ENCODE measurements around the gene WIPF1.

Gene WIPF1

GRCh38 chr2:174529916-174530315 lies 67.7 kb downstream of the WIPF1 start:
- DNase-seq: no peak

- DNase-seq: no peak
Observed at GRCh38 chr2:174527959-174528358, 69.6 kb downstream of the WIPF1 start.

- no peak for DNase-seq
Observed at GRCh38 chr2:174527101-174527721, 70.4 kb downstream of the WIPF1 start.

- no peak for DNase-seq
Observed at GRCh38 chr2:174524527-174524926, 73.1 kb downstream of the WIPF1 start.

- no peak for DNase-seq
Observed at GRCh38 chr2:174522553-174522952, 75.1 kb downstream of the WIPF1 start.

- DNase-seq: no peak
Observed at GRCh38 chr2:174518395-174518794, 79.2 kb downstream of the WIPF1 start.

- no peak for DNase-seq
Observed at GRCh38 chr2:174516501-174517378, 80.9 kb downstream of the WIPF1 start.

GRCh38 chr2:174512345-174512744 lies 85.3 kb downstream of the WIPF1 start:
- no peak for DNase-seq

GRCh38 chr2:174511580-174512260 lies 85.9 kb downstream of the WIPF1 start:
- no peak for DNase-seq

GRCh38 chr2:174510583-174511189 lies 86.9 kb downstream of the WIPF1 start:
- no peak for DNase-seq

All from NCI-H226 (cell line).